Stomach (tissue), 4 donors: ENCODE data around the gene MYL11.

Experiments
- CTCF ChIP-seq, 7 experiments: fragments of 450-650 bp in 4 of 7; fragments of 200-600 bp in 3 of 7; sonication (generic) in 3 of 7; IDR thresholded peaks; one replicate each; pipeline ENCODE4 v1.5.1; 2016 to 2019; ENCODE audit warnings: antibody characterized with exemption in 7 of 7, control low read depth in 2 of 7, mild to moderate bottlenecking in 1 of 7
- EP300 ChIP-seq: sonication (generic); formaldehyde crosslinking; IDR thresholded peaks from one replicate; pipeline ENCODE4 v1.6.1; 2017; ENCODE audit warnings: antibody characterized with exemption
- POLR2A ChIP-seq, 4 donors: fragments of 450-650 bp; IDR thresholded peaks; one replicate each; pipeline ENCODE4 v1.6.1; 2016; ENCODE audit warnings: antibody characterized with exemption in 4 of 4, control low read depth in 2 of 4, mild to moderate bottlenecking in 1 of 4, moderate library complexity in 1 of 4

GRCh38 chr16:30395155-30395991 lies 20.8 kb downstream of the MYL11 start, which contains the start of gene ZNF48:
- no peak for TF ChIP-seq POLR2A (IDR thresholded peaks at IDR 0.05)
- peak in 2 of 7 experiments; percentile 16 to 55 for TF ChIP-seq CTCF (IDR thresholded peaks at IDR 0.05)
- no peak for TF ChIP-seq EP300
